Muscle layer of duodenum (tissue), 2 donors: ENCODE data around the gene DNAJC19.

Experiments used
- H3K27ac ChIP-seq: one replicate; pipeline ENCODE4 v1.7.0; 2013; ENCODE audit warnings: mild to moderate bottlenecking, low read length
- H3K27me3 ChIP-seq: one replicate; pipeline ENCODE4 v1.7.0; 2013; ENCODE audit warnings: low read depth, mild to moderate bottlenecking, control low read depth, low read length
- H3K36me3 ChIP-seq, 2 donors: one replicate each; pipeline ENCODE4 v1.7.0; 2013; ENCODE audit warnings: low read length in 2 of 2, control low read depth in 1 of 2, mild to moderate bottlenecking in 1 of 2; ENCODE audit not compliant: insufficient read depth in 2 of 2, control insufficient read depth in 1 of 2
- H3K4me1 ChIP-seq, 2 donors: one replicate each; pipeline ENCODE4 v1.7.0; 2013; ENCODE audit warnings: low read length in 2 of 2, mild to moderate bottlenecking in 2 of 2, control low read depth in 1 of 2, moderate library complexity in 1 of 2; ENCODE audit not compliant: insufficient read depth in 2 of 2, control insufficient read depth in 1 of 2
- H3K4me3 ChIP-seq, 2 donors: one replicate each; pipeline ENCODE4 v1.7.0; 2013; ENCODE audit warnings: low read length in 2 of 2, low read depth in 1 of 2, mild to moderate bottlenecking in 1 of 2
- H3K9me3 ChIP-seq, 2 donors: one replicate each; pipeline ENCODE4 v1.7.0; 2013; ENCODE audit warnings: low read length in 2 of 2, control low read depth in 1 of 2, mild to moderate bottlenecking in 1 of 2; ENCODE audit not compliant: control insufficient read depth in 1 of 2
- donor health status: healthy.

DNAJC19 gene

DNA sequence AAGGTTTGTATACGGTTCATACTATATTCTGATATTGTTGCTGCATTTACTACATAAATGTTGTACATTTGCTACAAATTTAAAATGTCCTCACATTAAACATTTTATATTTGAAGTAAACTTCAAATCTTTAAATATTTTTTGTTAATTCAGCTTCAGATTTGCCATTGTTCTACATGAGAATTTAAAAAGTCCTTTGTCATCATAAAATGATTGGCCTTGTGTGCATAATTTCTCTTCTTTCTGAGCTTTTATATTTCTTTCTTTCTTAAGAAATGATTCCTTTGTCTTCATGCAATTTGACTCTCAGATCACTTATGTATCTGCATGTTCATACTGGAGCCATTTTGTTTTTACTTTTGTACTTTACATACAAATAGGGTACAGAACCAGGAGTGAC, 28.0 kb downstream of the DNAJC19 start:
- Histone ChIP-seq H3K27me3 (no peaks in the 10 kb centered on the region), H3K9me3 (no peaks in the 10 kb centered on the region), H3K27ac (no peak overlapping the region), H3K4me3 (no peak overlapping the region), H3K4me1 (no peaks in the 10 kb centered on the region), H3K36me3 (peaks cover 22 to 49% of the 10 kb centered on the region in 2 donors)

DNA sequence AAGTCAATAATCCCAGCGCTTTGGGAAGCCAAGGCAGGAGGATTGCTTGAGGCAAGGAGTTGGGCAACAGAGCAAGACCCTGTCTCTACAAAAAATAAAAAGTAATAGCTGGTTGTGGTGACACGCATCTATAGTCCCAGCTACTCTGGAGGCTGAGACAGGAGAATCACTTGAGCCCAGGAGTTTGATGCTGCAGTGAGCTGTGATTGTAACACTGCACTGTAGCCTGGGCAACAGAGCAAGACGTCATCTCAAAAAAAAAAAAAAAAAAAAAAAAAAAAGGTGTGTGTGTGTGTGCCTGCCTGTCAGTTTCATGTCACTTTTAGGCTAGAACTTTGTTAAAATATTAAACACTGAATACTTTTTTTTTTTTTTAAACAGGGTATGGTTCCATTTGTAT, 28.4 kb downstream of the DNAJC19 start:
- no peaks in the 10 kb centered on the region for H3K27me3 ChIP-seq
- H3K36me3 ChIP-seq = peaks cover 26 to 53% of the 10 kb centered on the region in 2 donors

DNA sequence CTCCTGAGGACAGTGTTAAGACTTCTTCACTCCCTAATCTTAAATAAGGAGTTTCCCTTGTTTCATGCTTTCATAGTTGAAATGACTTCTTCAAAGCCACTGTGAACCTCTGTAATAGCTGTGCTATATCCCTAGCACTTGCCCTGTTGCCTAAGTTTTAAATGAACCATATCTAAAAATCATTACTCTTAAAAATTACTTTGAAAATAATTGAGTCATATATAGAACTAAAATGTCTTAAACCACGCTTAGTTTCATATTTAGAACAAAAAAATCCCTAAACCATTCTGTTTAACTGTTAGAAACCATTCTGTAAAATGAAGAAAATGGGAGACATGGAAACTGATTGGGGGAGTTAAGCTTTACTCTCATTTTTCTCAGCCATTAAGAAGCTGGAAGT, 29.8 kb downstream of the DNAJC19 start:
- H3K36me3 ChIP-seq = peaks cover 27 to 56% of the 10 kb centered on the region in 2 donors
- no peaks in the 10 kb centered on the region for H3K27me3 ChIP-seq
- H3K27ac ChIP-seq = no peak overlapping the region
- no peaks in the 10 kb centered on the region for H3K9me3 ChIP-seq
- no peak overlapping the region for H3K4me3 ChIP-seq
- no peaks in the 10 kb centered on the region for H3K4me1 ChIP-seq

More for the DNA sequence above, 28.4 kb downstream of the DNAJC19 start:
- no peaks in the 10 kb centered on the region for H3K9me3 ChIP-seq
- no peak overlapping the region for H3K27ac ChIP-seq
- H3K4me1 ChIP-seq = no peaks in the 10 kb centered on the region
- no peak overlapping the region for H3K4me3 ChIP-seq

DNA sequence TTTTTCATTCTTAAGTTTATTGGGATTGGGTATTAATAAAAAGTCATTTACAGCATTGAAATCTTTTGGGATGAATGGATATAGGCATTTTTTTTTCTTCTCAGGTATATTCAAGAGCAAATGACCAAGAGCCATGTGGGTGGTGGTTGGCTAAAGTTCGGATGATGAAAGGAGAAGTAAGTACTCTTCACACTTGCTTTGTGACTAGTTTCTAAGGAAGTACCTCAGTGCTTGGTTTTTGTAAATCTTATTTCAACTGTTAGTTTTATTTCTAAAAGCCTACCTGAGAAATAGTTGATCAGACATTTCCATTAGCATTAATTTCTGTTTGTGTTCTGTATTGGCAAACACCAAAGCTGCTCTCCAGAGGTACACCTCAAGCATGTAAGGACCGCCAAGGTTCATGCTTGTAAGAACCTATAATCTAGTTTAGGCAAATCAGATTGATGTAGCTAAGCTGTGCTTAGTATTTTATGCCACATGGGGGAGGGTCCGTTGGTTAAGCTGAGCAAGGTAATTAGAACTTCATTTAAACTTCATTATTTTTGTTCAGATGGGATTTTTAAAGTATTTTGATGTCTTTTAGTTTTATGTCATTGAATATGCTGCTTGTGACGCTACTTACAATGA, 41.7 kb downstream of the DNAJC19 start:
- Histone ChIP-seq H3K27ac (no peak overlapping the region), H3K36me3 (peaks cover 7 to 39% of the 10 kb centered on the region in 2 donors), H3K27me3 (no peaks in the 10 kb centered on the region), H3K9me3 (no peaks in the 10 kb centered on the region), H3K4me1 (no peaks in the 10 kb centered on the region), H3K4me3 (no peak overlapping the region)

DNA sequence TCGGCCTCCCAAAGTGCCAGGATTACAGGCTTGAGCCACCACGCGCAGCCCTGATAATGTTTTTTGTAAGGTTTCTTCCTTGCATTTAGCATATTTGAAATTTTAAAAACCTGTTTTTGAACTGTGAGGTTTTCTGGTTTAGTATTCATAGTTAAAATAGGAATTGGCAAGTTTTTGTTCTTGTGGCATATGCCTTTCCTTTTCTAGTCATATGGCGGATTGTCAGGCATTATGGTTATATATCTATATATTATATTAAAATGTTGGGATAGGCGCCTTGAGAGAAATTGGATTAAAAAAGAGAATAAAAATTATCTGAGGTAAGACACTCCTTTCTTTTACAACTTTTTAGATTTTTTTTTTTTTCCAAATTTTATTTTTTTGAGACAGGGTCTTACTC, 48.7 kb downstream of the DNAJC19 start:
- H3K4me1 ChIP-seq = no peaks in the 10 kb centered on the region
- H3K27me3 ChIP-seq = no peaks in the 10 kb centered on the region
- H3K9me3 ChIP-seq = no peaks in the 10 kb centered on the region
- H3K36me3 ChIP-seq = peaks cover 10 to 13% of the 10 kb centered on the region in 2 donors
- no peak overlapping the region for H3K27ac ChIP-seq
- no peak overlapping the region for H3K4me3 ChIP-seq

DNA sequence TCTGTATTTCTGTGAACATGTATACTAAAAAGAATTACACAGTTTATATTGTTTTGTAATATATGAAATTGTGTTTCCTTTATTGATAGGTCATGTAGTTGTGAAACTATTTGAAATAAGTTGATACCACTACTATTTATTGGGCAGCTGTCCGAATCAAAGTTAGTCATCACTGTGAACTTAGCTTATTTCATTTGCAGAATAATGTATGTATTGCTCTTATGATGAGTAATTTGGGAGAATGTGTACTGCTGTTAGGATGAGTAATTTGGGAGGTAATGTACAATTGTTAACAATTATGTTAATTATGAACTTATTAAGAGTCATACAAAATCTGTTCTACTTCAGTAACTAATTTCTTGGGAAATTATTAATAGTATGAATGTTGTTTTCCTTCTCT, 54.9 kb downstream of the DNAJC19 start:
- Histone ChIP-seq H3K4me3 (no peak overlapping the region), H3K27ac (no peak overlapping the region), H3K27me3 (no peaks in the 10 kb centered on the region)

More for the DNA sequence above, 54.9 kb downstream of the DNAJC19 start:
- H3K36me3 ChIP-seq = peaks cover 14% of the 10 kb centered on the region in 2 donors
- no peaks in the 10 kb centered on the region for H3K4me1 ChIP-seq
- no peaks in the 10 kb centered on the region for H3K9me3 ChIP-seq
